Activated B cell treated with CpG ODN at 0.5 μM for 24 hours (primary cell): Measurements from ENCODE around the gene MICAL3. TPM values are rescaled to one million over a fixed set of nuclear protein-coding genes. Genes with fewer than 3 reads are reported as not detected.

Experiments
- ATAC-seq: fragments of 200-7000 bp; cut with Tn5 transposase; one replicate; pipeline ENCODE4 v1.10.0; 2021; ENCODE audit warnings: low read depth, mild to moderate bottlenecking, moderate library complexity
- CTCF ChIA-PET: fragments of 350-600 bp; sonication (Branson Sonifier 250); formaldehyde crosslinking; loops from one replicate; lab custom pipeline; 2021; ENCODE audit warnings: antibody characterized with exemption; lab: Charles Lee
- POLR2A ChIA-PET: fragments of 350-600 bp; sonication (Branson Sonifier 250); formaldehyde crosslinking; loops from one replicate; lab custom pipeline; 2021; ENCODE audit warnings: antibody characterized with exemption; lab: Charles Lee
- DNase-seq: peaks from one replicate; pipeline ENCODE4 v3.0.0; 2022
- H3K27ac Mint-ChIP-seq: one replicate; pipeline ENCODE4 v1.8.0; 2020; ENCODE audit warnings: mixed read lengths
- H3K27me3 Mint-ChIP-seq: one replicate; pipeline ENCODE4 v1.8.0; 2021; ENCODE audit warnings: mixed read lengths
- H3K36me3 Mint-ChIP-seq: one replicate; pipeline ENCODE4 v1.8.0; 2021; ENCODE audit warnings: low read depth, mixed read lengths
- H3K4me1 Mint-ChIP-seq: one replicate; pipeline ENCODE4 v1.8.0; 2021; ENCODE audit warnings: mixed read lengths
- H3K4me3 Mint-ChIP-seq: one replicate; pipeline ENCODE4 v1.8.0; 2020; ENCODE audit warnings: mild to moderate bottlenecking, mixed read lengths
- H3K9me3 Mint-ChIP-seq: one replicate; pipeline ENCODE4 v1.8.0; 2020; ENCODE audit warnings: mixed read lengths
- CTCF ChIP-seq: fragments of 200-600 bp; IDR thresholded peaks from one replicate; pipeline ENCODE4 v1.8.0; 2022; ENCODE audit warnings: antibody characterized with exemption, mild to moderate bottlenecking
- intact Hi-C: fragments of 100-400 bp; cut with micrococcal nuclease; formaldehyde crosslinking; loops from one replicate; pipeline ENCODE4 v1.15.1; 2024
- total RNA-seq: library from RNA; stranded (reverse); gene quantifications from 2 replicates; pipeline ENCODE4 v1.2.3, GENCODE V29; 2022

MICAL3 gene
- total RNA-seq, 1 donor from 2014 or later, result 257 TPM

GRCh38 chr22:17875631-17876030 is 148.7 kb downstream of the MICAL3 start:
- Mint-ChIP-seq H3K4me1 (no peaks in the 10 kb centered on the region), H3K36me3 (peaks cover 87% of the 10 kb centered on the region), H3K27ac (no peak overlapping the region), H3K27me3 (no peaks in the 10 kb centered on the region), H3K9me3 (no peaks in the 10 kb centered on the region), H3K4me3 (no peak overlapping the region)
- intact Hi-C loops, result no loop called here
- no peak for ATAC-seq
- ChIA-PET CTCF (interaction anchor here (1.5 to 2.0 kb wide), 2 partner anchors 46 to 132 kb away, joined by 5 read pairs; no protein-coding TSS in a partner anchor), POLR2A (no interaction called here)
- no peak for TF ChIP-seq CTCF
- no peak for DNase-seq

- intact Hi-C loops, result no loop called here
- Mint-ChIP-seq H3K27ac (no peak overlapping the region), H3K4me3 (no peak overlapping the region), H3K4me1 (no peaks in the 10 kb centered on the region), H3K36me3 (peaks cover 87% of the 10 kb centered on the region), H3K9me3 (no peaks in the 10 kb centered on the region), H3K27me3 (no peaks in the 10 kb centered on the region)
- CTCF ChIA-PET, result interaction anchor here (2.0 kb wide), 1 partner anchor 45 kb away, joined by 5 read pairs; no protein-coding TSS in a partner anchor
- TF ChIP-seq CTCF, result no peak
- ATAC-seq, result no peak
- no peak for DNase-seq
- POLR2A ChIA-PET, result no interaction called here
Observed at GRCh38 chr22:17875156-17875555, 149.2 kb downstream of the MICAL3 start.

- POLR2A ChIA-PET, result no interaction called here
Observed at GRCh38 chr22:17874231-17874905, 150.0 kb downstream of the MICAL3 start.

DNA sequence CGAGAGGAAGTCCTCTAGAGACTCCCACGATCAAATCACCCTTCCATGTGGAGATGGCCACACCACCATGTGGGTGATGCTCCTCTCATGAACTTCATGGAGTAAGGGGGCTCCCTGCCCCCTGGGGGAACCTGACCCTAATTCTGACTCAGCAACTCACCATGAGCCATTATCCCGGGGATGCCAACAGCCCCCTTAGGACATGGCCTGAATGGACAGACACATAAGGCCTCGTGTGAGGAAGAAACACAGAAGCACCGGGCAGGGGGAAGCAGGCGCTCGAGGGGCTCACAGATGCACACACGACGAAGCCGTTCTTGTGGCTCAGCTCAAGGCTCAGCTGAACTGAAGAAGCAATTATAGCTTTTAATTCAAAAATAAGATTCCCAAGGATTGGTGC is 150.6 kb downstream of the MICAL3 start:
- ChIA-PET CTCF (no interaction called here), POLR2A (no interaction called here)
- ATAC-seq (no peak), DNase-seq (no peak)
- H3K4me1 Mint-ChIP-seq, result no peaks in the 10 kb centered on the region
- intact Hi-C loops, result no loop called here
- H3K4me3 Mint-ChIP-seq, result no peak overlapping the region
- H3K27me3 Mint-ChIP-seq, result no peaks in the 10 kb centered on the region
- TF ChIP-seq CTCF, result no peak
- H3K27ac Mint-ChIP-seq, result no peak overlapping the region
- H3K36me3 Mint-ChIP-seq, result peaks cover 87% of the 10 kb centered on the region
- H3K9me3 Mint-ChIP-seq, result no peaks in the 10 kb centered on the region

More at GRCh38 chr22:17874231-17874905, 150.0 kb downstream of the MICAL3 start:
- Mint-ChIP-seq H3K9me3 (no peaks in the 10 kb centered on the region), H3K27ac (no peak overlapping the region), H3K4me1 (no peaks in the 10 kb centered on the region), H3K27me3 (no peaks in the 10 kb centered on the region), H3K4me3 (no peak overlapping the region), H3K36me3 (peaks cover 87% of the 10 kb centered on the region)
- CTCF ChIA-PET, result no interaction called here
- intact Hi-C loops, result no loop called here
- no peak for ATAC-seq
- TF ChIP-seq CTCF, result no peak
- DNase-seq, result no peak

DNA sequence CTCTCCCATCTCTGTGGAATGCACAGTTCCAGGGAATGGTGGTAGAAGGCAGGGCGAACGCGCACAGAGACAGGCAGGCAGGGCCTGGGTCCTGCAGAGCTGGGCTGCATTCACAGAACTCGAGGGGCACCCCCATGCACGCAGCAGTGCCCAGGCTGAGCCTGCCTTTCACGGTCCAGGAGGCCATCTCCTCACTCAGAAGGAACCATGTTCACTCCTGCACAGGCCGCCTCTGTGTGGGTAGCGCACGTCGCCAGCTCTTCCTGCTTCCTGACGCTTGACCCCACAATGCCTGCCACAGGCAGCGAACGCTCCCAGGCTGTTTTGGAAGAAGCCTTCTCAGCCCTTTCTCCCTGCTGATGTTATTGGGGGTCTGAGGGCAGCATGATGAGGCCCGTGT is 151.2 kb downstream of the MICAL3 start:
- H3K27me3 Mint-ChIP-seq, result no peaks in the 10 kb centered on the region
- ATAC-seq (no peak), DNase-seq (no peak)
- H3K4me3 Mint-ChIP-seq, result no peak overlapping the region
- no peaks in the 10 kb centered on the region for H3K4me1 Mint-ChIP-seq
- ChIA-PET CTCF (no interaction called here), POLR2A (no interaction called here)
- intact Hi-C loops, result no loop called here
- TF ChIP-seq CTCF, result no peak
- H3K27ac Mint-ChIP-seq, result no peak overlapping the region
- H3K9me3 Mint-ChIP-seq, result no peaks in the 10 kb centered on the region
- H3K36me3 Mint-ChIP-seq, result peaks cover 87% of the 10 kb centered on the region
